NCI-H446 treated with DMSO at 0.1 percent for 48 hours (cell line): ENCODE results near the gene NPIPB9.
"Not testable (repeated sequence)": the region's sequence is repeated elsewhere in the genome, so short reads cannot be mapped to it uniquely, and the experiment has no call there.

ENCODE experiments used
- DNase-seq: peaks from one replicate; lab custom pipeline; 2025; lab: John Stamatoyannopoulos, UW

NPIPB9 gene

DNA sequence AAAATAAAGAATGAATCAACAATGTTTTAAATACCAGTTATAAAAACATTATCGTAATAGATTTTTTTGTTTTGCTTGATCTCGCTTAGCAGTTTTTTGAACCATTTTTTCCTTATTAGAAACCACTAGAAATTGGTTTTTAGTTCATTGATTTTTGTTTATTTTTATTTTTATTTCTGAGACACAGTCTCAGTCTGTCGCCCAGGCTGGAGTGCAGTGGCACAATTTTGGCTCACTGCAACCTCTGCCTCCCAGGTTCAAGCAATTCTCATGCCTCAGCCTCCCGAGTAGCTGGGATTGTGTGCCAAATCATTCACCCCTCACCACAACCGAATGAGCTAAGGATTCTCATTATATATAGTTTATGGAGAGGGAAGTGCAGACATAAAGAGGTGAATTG lies at the start of gene NPIPB9:
NPIPB9 (plus strand) TSS at position 301 of the 400 bp plus-strand sequence.
- not testable (repeated sequence) for DNase-seq

DNA sequence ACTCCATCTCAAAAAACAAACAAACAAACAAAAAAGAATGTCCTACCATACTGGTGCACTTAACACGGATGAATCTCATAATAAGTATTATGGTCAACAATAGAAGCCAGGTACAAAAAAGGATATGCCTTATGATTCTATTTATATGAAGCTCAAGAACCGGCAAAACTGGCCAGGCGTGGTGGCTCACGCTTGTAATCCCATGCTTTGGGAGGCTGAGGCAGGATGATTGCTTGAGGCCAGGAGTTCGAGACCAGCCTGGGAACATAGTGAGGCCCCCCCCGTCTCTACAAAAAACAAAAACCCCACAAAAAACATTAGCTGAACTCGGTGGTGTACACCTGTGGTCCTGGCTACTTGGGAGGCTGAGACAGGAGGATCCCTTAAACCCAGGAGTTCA lies 47.3 kb upstream of the NPIPB9 start:
- DNase-seq, result not testable (repeated sequence)

DNA sequence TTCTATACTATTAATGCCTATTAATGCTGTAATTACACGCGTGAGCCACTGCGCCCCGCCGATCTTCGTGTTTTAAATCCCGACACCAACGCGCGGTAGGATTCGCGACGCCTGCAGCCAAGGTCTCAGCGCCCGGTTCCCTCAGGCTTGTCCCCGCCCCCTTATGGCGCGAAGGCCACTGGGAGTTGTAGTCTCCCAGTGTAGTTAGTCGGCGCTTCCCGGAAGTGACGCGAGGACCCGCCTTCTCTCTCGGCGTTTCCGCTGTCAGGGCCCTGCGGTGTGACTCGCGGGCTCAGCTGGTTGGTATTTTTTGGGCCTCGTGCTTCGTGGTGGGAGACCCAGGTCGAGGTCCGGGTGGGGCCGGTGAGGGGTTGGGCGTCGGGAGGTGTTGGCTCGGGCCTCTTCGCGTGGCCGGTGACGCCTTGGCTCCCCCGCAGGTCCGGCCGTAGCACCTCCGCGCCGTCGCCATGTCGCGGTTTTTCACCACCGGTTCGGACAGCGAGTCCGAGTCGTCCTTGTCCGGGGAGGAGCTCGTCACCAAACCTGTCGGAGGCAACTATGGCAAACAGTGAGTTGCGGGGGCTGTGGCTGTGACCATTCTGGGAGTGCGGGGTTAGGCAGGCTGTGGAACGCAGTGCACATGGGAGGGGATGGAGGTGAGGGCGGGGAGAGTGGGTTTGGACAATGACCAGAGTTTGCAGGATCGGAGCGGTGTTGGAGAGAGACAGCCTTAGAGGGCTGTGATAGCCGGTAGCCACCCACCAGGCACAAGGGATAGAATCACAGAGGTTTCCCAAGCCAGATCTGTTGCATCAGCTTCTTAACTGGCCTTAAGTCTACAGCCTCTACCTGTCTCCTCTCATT lies 40.1 kb upstream of the NPIPB9 start, which contains the start of gene EIF3C:
EIF3C (plus strand) TSS at position 245 of the 864 bp plus-strand sequence; CDS start at position 468, 223 bp downstream.
- DNase-seq, result not testable (repeated sequence)

DNA sequence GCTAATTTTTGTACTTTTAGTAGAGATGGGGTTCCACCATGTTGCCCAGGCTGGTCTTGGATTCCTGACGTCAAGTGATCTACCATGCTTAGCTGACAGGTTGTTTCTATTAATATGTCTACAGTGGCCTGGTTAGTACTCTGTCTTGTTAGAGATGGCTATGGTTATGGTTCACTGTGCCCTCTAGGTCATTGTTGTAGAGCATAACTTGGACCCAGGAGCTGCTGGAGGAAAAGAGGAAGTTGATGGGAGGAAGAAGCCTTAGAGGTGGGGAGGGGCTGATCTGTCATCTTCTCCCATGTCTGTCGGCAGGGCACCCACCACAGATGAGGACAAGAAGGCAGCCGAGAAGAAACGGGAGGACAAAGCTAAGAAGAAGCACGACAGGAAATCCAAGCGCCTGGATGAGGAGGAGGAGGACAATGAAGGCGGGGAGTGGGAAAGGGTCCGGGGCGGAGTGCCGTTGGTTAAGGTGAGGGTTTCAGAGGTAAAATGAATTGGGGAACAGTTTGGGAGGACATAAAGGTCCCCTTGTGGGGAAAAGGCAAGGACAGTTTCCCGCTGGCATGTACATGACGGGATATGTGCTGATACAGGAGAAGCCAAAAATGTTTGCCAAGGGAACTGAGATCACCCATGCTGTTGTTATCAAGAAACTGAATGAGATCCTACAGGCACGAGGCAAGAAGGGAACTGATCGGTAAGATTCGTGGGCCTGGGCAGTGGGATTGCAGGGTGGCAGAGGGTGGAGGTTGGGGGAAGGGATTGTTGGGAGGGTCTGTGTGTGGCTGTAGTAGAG lies 28.5 kb upstream of the NPIPB9 start:
- DNase-seq, result not testable (repeated sequence)

DNA sequence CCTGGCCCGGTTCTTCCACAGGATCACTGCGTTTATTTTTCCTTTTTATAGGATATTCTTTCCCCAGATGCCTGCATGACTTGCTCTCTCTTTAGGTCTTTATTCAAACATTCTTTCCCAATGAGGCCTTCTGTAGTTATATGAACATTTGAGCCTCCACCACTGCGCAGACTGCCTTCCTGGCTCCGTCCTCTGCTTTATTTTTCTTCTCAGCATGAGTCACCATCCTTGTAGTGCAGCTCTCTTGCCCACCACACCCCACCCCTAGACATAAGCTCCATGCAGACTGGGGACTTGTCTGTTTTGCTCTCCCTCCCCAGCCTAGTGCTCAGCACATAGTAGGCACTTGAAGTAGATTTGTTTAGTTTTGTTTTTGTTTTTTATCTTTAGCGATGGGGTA lies 20.3 kb upstream of the NPIPB9 start:
- not testable (repeated sequence) for DNase-seq

DNA sequence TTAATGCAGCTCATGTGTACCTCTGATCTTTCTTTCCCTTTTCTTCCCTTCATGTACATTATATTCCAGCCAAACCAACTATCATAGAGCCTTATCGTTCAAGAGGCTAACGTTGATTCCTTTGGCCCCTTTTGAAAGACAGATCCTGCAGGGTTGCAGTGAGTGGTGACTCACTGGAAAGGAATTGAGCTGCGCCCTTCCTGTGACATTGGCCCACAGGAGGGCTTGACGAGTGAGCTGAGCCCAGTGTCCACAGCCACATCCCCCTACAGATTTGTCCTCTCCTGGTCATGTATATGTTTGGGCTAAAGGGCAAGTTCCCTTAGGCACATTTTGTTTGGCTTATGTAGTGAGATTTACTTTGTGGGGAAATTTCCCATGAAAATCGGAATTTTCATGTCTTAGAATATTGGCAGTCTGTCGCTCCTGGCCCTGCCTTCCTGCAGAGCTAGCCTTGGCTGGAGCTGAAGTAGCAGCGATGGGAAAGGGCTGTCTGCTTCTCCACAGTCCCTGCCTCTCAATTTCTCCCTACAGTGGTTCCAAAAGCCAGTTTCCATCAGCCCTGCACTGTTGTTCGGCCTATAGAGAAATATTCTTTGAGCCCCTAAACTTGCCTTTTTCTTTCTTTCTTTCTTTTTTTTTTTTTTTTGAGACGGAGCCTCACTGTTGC lies 19.0 kb upstream of the NPIPB9 start:
- DNase-seq, result not testable (repeated sequence)

DNA sequence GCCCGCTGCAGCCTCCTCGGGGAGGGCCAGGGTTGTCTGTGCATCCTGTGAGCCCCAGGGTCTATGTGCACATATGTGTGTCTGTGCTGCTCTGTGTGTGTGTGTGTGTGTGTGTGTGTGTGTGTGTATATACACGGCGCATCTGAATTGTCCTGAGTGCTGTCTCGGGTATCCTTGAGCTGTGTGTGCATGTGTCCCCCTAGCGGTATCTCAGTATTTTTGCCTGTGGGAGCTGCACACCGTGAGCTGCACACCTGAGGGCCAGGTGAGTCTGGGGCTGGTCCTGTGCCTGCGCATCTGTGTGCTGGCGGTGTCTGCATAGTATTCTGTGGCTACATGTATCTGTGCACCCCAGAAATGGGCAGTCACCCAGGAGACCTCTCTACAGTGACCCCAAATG lies 11.8 kb upstream of the NPIPB9 start:
- DNase-seq, result not testable (repeated sequence)

DNA sequence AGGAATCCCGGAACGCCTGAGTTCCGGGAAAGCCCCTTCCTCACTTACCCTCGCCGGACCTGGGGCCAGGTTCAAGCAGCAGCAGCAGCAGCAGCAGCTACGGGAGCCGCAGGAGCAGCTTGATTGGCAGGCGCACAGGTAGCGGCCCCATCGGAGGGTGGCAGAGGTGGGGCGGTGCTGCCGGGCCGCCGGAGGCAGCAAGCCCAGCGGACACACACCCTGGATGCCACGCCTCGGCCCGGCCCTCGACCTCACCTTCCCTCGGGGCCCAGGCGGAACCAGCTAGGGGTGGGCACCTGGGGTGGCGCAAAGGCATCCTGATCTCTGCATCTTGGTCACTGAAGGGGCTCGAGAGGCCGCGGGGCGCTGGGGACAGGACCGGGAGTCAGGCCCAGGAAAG lies 11.0 kb upstream of the NPIPB9 start:
- DNase-seq, result not testable (repeated sequence)

DNA sequence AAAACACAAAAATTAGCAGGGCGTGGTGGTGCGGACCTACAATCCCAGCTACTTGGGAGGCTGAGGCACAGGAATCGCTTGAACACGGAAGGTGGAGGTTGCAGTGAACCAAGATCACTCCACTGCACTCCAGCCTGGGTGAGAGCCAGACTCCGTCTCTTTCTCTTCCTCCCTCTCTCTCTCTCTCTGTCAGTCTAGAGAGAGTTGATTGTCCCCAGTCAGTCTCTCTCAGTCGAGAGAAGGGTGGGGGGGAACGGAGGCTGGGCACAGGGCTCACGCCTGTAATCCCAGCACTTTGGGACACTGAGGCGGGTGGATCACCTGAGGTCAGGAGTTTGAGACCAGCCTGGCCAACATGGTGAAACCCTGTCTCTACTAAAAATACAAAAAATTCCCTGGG lies 10.3 kb upstream of the NPIPB9 start:
- not testable (repeated sequence) for DNase-seq

DNA sequence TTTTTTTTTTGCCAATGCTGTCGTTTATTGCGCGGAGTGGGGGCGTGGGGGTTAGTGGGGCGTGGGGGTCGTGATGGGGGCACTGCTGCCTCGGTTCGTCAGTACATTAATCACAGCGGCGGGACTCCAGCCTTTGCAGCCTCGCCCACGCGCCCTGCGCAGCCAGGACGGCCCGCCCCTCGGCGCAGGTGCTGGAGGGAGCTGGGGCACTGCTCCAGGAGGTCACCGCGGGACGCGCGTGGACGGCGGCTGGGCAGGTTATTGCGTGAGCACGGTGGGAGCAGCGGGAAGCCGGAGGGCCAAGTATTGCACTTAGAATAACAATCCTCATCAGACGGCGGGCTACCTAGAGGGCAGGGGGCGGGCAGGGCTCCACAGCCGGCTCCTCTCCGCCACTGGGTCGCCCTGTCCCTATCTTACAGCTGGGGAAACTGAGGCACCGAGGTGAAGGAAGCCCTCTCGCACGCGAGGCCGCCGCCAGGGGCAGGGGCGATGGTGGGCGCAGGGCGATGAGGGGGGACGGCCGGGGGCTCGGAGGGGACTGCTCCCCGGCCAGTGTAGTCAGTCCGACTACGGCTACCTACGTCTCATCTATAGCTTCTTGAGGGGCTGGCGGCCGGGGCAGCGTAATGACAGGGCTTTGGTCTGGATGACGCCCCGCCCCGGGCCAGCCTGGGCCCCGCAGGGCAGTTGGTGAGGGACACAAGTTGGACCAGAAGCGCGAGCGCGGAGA lies 4.8 kb upstream of the NPIPB9 start:
- DNase-seq, result not testable (repeated sequence)

DNA sequence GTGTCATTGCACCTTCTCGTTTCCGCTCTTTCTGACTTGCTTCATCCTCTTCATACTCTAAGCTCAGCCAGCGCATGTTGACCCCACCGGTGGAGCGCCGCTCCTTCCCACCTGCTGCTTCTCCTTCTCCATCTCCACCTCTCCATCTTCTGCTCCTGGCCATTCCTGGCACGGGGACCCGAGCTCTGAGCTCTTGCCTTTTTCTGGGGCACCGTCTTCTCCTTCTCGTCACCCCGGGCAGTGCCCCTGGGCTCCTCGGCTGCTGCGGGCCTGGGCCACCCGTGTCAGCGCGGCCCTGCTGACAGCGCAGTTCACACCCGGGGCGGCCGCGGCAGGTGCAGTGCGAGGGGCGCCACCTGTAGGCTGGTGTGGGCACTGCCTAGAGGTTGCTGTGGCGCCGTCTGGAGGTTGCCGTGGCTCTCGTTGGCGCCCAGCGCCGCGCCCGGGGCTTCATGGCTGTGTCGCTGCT lies 1.6 kb upstream of the NPIPB9 start:
- DNase-seq, result not testable (repeated sequence)

DNA sequence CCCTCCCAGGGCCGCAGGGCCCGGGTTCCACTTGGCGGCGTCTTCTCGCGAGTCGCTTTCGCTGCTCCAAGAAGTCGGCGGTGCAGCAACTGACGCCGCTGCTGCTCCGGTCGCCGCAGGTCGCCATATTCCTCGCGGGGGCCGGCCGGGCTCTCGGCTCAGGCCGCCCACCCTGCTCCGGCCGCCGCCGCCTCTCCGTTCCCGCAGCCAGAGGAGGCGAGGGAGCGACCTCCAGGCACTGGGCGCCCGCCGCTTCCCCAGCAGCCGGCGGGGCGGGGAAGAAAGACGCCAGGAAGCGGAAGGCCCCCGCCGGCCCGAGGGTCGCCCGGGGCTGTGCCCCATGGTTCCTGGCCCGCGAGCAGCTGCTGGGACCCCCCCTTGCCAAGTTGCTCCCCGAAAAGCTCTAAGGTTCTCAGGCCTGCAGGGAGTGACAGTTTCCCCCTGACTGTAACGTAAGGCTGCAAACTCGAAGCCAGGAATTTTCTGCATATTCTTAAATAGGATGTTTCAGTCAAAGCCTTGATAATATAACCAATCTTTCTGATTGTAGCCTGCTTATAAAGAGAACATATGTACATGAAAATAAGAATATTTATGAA lies 1.0 kb upstream of the NPIPB9 start:
- DNase-seq, result not testable (repeated sequence)

DNA sequence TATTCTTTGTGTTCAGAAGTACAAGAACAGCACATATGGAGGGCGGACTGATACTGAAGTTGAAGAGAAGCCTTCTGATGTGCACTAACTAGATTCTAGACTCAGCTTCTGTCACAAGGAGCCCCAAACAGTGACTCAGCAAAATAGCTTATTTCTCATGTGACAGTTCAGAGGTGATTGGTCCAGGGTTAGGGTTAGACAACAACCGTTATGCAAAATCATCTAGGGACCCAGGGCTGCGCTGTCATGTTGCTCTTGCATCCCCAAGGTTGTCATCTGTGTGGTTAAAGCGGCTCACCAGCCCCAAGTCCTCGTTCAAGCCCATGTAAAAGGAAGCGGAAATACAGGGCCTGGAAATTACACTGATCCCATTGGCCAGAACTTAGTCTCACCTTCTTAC lies 30.1 kb downstream of the NPIPB9 start:
- DNase-seq, result not testable (repeated sequence)

DNA sequence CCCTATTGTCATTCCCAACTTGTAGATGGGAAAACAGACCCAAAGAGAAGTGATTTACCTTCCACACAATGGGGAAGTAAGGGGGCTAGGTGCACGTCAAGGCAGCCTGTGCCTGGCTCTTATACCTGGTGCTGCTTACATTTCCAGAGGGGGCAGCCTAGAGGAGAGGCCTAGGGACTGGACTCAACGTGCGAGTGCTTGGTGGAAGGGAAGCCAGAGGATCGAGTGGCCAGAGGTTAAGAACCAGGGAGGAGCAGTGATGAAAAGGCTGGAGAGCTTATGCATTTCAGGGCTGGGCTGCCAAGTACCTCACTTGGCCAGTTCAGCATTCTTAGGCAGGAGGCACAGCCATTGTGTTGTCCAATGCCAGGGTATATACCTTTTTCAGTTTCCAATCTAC lies 30.8 kb downstream of the NPIPB9 start:
- DNase-seq, result not testable (repeated sequence)

DNA sequence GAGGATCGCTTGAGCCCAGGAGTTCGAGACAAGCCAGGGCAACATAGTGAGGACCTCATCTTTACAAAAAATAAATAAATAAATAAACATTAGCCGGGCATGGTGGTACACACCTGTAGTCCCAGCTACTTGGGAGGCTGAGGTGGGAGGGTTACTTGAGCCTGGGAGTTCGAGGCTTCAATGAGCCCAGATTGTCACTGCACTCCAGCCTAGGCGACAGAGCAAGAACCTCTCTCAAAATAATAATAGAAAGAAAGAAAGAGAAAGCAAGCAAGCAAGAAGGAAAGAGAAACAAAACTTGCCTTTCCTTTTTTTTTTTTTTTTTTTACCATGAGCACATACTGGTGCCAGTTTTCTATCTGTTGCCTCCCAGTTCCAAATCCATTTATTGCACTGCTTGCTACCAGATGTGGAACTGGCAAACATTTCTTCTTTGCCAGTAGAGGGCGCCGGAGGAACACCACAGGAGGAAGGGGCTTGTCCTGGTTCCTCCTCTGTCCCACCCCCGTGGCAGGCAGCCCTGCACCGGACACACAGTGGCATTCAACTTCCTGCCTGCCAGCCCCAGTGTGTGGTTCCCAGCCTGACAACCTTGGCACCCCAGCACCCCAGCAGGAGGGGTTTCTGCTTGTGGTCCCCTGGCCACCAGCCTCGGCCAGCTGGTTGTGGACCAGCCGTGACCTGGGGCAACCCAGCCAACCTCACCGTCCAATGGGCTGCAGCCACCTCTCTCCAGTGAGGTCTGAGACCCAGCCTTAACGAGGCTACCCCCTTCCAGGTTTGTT lies 50.8 kb downstream of the NPIPB9 start:
- DNase-seq, result not testable (repeated sequence)

DNA sequence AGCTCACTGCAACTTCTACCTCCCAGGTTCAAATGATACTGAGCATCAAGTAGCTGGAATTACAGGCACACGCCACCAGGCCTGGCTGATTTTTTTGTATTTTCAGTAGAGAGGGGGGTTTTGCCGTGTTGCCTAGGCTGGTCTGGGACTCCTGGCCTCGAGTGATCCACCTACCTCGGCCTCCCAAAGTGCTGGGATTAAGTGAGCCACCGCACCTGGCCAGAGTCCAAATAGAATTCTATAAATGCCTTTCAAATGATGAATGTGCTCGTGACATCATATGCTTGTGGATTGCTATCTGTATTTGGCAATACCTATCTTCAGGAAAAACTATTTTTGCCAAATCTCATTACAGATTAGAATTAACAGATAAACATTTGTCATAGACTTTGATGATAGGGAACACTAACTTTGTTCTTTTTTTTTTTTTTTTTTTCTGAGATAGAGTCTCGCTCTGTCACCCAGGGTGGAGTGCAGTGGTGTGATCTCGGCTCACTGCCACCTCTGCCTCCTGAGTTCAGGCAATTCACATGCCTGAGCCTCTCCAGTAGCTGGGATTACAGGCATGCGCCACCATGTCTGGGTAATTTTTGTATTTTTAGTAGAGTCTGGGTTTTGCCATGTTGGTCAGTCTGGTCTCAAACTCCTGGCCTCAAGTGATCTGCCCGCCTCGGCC lies 56.0 kb downstream of the NPIPB9 start:
- DNase-seq, result not testable (repeated sequence)

DNA sequence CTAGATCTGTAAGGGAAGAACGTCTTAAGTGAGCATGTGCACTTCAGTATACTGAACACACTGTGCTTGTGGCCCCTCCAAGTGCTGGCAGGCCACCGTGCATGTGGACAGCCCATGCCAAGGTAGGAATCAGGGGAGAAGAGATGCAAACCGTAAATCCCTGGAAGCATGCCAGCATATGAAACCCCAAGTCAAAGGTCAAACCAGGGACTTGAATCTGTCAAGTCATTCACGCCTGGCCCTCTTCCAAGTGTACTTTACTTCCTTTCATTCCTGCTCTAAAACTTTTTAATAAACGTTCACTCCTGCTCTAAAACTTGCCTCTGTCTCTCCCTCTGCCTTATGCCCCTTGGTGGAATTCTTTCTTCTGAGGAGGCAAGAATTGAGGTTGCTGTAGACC lies 68.4 kb downstream of the NPIPB9 start:
- no peak for DNase-seq

DNA sequence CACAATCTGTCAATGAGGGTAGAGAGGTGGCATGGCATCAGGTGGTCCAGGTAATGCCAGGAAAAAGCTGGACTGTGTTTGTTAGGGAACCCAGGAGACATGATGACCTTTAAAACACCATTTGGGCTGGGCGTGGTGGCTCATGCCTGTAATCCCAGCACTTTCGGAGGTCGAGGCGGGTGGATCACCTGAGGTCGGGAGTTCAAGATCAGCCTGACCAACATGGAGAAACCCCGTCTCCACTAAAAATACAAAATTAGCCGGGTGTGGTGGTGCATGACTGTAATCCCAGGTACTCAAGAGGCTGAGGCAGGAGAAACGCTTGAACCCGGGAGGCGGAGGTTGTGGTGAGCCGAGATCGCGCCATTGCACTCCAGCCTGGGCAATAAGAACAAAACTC lies 69.0 kb downstream of the NPIPB9 start:
- DNase-seq, result not testable (repeated sequence)

DNA sequence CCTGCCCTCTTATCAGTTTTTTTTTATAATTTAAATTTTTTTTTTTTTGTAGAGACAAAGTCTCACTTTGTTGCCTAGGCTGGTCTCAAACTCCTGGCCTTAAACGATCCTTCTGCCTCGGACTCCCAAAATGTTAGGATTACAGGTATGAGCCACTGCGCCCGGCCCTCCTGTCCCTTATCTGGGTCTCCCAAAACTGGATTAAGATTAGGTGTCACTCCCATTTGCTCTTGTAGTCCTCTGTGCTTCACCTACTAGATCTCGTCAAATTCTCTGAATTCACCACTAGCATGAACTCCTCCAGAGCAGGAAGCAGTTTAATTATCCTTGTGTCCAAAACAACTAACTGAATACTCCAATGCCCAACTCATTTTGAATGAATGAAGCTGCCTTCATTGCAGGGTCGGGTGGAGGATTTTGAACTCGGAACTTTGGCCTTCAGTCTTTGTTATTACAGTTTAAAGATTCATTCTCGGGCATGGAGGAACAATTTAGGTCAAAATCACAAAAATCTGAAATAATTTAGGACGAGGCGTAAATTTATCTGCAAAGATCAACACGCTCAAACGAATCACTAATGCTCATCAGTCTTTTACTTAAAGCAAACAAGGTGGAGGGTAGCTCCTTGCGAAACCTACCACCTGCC lies 70.4 kb downstream of the NPIPB9 start:
- no peak for DNase-seq
